WI38 (cell line): ENCODE measurements around the gene ZNF99.

Experiments used
- H3K4me3 ChIP-seq: 2 replicates; pipeline ENCODE4 v1.5.1; 2011; ENCODE audit warnings: low read depth, mild to moderate bottlenecking, control low read depth, low read length
- TF ChIP-seq, protein P1 (sequence below): IDR thresholded peaks from 2 replicates; pipeline ENCODE4 v1.5.1; 2012; ENCODE audit warnings: low read depth, mild to moderate bottlenecking, control low read depth, low read length

ZNF99 gene

DNA sequence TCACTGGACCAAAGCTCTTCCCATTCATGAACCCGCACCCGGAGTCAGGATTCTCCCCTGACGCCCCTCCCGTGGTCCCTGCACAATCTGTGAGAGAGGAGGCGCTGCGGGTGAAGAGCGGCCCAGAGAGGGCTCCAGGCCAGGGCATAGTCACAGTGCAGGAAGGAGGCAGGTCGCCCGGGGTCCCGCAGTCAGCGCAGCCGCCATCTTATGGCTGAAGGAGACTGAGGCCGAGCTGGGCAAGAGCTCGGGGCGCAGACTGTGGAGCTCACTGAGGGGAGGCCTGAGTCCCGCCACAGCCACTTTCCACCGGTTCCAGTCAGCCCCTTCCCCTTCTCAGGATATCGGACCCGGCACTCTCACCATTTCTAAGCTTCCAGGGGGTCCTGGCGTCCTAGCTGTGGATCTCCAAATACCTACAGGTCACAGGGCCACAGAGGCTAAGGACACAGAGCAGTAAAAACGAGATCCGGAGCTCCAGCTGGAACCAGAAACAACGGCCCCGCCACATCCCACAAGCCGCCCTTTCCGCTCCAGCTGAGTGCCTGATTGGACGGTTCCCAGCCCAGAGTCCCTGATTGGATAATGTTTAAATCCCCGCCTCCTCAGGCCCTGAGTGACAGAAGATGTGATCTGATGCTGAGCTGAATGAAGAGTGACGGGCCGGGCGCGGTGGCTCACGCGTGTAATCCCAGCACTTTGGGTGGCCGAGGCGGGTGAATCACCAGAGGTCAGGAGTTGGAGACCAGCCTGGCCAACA lies at the start of gene ZNF99:
Gene ZNF99 (minus strand): TSS at position 501 of the 760 bp plus-strand sequence. CDS start 135 bp downstream, at position 366.
- H3K4me3 ChIP-seq = no peak within 1 kb of the TSS
- TF ChIP-seq, protein P1, sequence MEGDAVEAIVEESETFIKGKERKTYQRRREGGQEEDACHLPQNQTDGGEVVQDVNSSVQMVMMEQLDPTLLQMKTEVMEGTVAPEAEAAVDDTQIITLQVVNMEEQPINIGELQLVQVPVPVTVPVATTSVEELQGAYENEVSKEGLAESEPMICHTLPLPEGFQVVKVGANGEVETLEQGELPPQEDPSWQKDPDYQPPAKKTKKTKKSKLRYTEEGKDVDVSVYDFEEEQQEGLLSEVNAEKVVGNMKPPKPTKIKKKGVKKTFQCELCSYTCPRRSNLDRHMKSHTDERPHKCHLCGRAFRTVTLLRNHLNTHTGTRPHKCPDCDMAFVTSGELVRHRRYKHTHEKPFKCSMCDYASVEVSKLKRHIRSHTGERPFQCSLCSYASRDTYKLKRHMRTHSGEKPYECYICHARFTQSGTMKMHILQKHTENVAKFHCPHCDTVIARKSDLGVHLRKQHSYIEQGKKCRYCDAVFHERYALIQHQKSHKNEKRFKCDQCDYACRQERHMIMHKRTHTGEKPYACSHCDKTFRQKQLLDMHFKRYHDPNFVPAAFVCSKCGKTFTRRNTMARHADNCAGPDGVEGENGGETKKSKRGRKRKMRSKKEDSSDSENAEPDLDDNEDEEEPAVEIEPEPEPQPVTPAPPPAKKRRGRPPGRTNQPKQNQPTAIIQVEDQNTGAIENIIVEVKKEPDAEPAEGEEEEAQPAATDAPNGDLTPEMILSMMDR = no peak

DNA sequence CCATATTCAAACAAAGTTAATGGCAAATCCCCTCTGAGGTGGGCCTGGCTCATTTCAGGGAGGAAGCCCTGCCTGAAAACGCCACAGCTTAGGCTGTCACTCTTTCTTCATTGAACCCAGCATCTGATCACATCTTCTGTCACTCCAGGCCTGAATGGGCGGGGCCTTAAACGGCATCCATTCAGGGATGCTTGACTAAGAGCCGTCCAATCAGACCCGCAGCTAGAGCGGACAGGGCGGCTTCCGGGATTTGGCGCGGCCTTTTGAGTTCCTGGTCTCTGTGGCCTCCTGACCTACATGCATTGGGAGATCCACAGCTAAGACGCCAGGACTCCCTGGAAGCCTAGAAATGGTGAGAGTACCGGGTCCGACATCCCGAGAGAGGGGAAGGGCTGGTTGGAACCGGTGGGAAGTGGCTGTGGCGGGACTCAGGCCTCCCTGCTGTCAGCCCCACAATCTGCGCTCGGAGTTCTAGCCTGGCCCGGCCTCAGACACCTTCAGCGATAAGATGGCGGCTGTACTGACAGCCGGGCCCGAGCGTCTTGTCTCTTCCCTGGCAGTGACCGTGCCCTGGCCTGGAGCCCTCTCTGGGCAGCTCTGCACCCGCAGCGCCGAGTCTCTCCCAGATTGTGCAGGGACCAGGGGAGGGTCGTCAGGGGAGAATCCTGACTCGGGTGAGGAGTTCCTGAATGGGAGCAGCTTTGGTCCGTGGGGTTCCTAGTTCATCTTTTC lies 48.2 kb upstream of the ZNF99 start, which contains the start of gene ZNF723:
Gene ZNF723 (plus strand): TSS at position 261 of the 732 bp plus-strand sequence. CDS start 89 bp downstream, at position 350.
- TF ChIP-seq, protein P1 = no peak
- no peak within 1 kb of the TSS for H3K4me3 ChIP-seq

DNA sequence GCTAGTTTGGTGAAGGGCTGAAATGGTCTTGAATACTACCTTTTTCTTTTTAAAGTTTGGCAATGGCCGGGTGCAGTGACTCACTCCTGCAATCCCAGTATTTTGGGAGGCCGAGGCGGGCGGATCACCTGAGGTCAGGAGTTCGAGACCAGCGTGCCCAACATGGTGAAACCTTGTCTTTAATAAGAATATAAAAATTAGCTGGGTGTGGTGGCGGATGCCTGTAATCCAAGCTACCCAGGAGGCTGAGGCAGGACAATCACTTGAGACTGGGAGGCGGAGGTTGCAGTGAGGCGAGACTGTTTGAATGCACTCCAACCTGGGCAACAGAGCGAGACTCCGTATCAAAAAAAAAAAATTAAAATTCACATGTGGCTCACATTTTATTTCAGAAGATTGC lies 47.3 kb upstream of the ZNF99 start:
- TF ChIP-seq, protein P1 = no peak
- no peak overlapping the region for H3K4me3 ChIP-seq

DNA sequence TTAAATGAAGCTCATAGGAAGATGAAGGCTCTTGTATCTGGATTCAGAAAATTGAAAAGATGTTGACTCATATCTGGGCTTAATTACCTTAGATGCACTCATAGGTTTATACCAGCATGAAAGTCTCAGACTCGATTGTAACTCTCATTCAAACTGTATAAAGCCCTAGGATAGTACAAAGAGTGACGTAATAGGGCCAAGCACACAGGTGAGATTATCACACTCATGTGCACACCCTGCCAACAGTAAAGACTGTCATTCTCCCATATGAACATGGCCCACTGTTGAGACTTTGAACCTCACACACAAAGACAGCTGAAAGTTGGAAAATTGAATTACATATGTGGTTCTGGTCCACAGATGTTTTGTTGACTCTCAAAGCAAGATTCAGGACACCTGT lies 30.2 kb upstream of the ZNF99 start:
- H3K4me3 ChIP-seq = no peak overlapping the region

DNA sequence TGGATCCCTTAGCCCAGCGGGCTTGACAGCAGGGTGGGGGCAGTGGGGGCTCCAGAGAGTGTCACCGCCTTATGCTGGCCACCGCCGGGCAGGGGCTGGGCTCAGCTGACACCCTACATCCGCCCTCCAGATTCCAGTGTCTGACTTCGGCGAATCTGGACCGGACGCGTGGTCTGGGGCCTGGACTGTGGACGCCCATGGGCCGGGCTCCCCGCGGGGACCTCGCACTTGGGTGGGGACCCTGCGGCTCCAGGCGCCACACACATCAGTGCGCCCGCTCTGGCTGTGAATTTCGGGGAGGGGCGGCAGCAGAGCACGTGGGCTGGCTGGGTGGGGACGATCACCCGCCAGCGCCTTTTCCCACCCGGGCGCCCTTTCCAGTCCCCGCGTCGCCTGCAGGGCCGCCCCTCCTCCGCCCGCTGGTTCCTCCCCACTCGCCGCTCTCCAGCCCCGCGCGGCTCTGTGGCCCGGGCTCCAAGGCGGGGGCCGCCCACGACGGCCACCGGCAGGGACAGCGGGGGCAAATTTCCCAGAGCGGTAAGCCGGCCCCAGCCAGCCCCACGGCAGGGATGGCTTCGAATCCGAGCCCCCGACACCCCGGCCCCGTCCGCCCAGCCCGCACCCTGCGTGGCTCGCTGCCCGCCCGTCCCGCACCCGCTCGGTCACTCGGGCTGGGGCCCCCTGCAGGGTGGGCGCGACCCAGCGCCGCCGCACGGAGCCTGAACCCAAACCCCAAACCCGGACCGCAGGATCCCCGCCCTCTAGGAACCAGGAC lies 23.3 kb upstream of the ZNF99 start:
- no peak overlapping the region for H3K4me3 ChIP-seq
- TF ChIP-seq, protein P1 = no peak

More for the DNA sequence above, 30.2 kb upstream of the ZNF99 start:
- TF ChIP-seq, protein P1 = no peak

DNA sequence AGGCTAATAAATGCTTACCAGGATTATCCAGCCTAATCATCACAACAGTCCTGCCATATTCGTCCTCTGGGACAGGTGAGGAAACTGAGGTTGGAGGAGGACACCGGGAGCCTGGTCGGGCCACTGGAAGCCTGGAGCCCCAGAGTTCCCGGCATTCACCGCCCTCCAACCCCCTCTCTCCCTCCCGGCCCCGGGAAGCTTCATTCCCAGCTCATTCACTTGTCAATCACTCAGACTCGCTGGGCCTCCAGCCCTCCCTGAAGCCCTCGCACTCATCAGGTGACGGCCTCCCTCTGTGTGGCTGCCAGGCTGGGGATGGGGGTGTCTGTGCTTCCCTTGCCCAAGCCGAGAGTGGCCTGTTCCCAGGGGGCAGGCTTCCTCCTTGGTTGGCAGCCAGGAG lies 22.5 kb upstream of the ZNF99 start:
- TF ChIP-seq, protein P1 = no peak
- H3K4me3 ChIP-seq = no peak overlapping the region
